Measurements from ENCODE around the gene CHST11.

Gene CHST11

GRCh38 chr12:104748356-104748755 lies 291.6 kb downstream of the CHST11 start:
- H3K27ac ChIP-seq, result no peak overlapping the region

GRCh38 chr12:104748790-104749189 lies 292.0 kb downstream of the CHST11 start:
- no peaks in the 10 kb centered on the region for H3K9me3 ChIP-seq (ENCODE audit: low read depth, low read length)
- no peak for DNase-seq (ENCODE audit: low read depth, low spot score)
- H3K4me3 ChIP-seq, result no peak overlapping the region
- TF ChIP-seq POLR2AphosphoS5 (IDR thresholded peaks at IDR 0.05; ENCODE audit: borderline replicate concordance, low read depth, low read length), result no peak
- TF ChIP-seq EZH2 (IDR thresholded peaks at IDR 0.05), result no peak
- no peak for TF ChIP-seq FOXP2 (optimal IDR thresholded peaks at IDR 0.05; ENCODE audit: control extremely low read depth, extremely low read length, insufficient read depth)
- no peak overlapping the region for H3K9ac ChIP-seq (ENCODE audit: insufficient read length)
- H3K27ac ChIP-seq, result no peak overlapping the region
- H3K36me3 ChIP-seq (ENCODE audit: insufficient read depth, low read length), result no peaks in the 10 kb centered on the region

More at GRCh38 chr12:104748356-104748755, 291.6 kb downstream of the CHST11 start:
- TF ChIP-seq EZH2 (IDR thresholded peaks at IDR 0.05), result no peak
- TF ChIP-seq FOXP2 (optimal IDR thresholded peaks at IDR 0.05; ENCODE audit: control extremely low read depth, extremely low read length, insufficient read depth), result no peak
- no peak for TF ChIP-seq POLR2AphosphoS5 (IDR thresholded peaks at IDR 0.05; ENCODE audit: borderline replicate concordance, low read depth, low read length)
- DNase-seq (ENCODE audit: low read depth, low spot score), result no peak
- H3K36me3 ChIP-seq (ENCODE audit: insufficient read depth, low read length), result no peaks in the 10 kb centered on the region
- no peaks in the 10 kb centered on the region for H3K9me3 ChIP-seq (ENCODE audit: low read depth, low read length)
- no peak overlapping the region for H3K4me3 ChIP-seq
- no peak overlapping the region for H3K9ac ChIP-seq (ENCODE audit: insufficient read length)

DNA sequence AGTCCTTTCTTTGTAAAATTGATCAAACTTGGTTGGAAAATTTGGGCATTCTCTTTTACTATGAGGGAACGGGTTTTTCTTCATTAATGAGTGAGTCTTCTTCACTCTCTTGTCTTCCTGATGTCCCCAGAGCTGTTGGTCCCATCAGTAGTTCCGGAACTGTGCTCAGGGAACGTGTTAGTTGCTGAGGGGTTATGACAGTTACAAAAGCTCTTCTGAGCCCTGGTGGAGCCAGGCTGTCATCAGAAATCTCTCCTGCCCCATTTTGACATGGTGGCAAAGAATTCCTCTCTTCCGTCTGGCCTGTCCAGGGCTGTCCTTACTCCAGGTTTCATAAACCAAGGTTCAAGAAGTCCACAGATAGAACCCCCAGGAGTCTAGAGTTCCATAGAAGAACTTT lies 292.8 kb downstream of the CHST11 start:
- Histone ChIP-seq H3K4me3 (no peak overlapping the region), H3K9ac (ENCODE audit: insufficient read length) (no peak overlapping the region), H3K27ac (no peak overlapping the region), H3K9me3 (ENCODE audit: low read depth, low read length) (no peaks in the 10 kb centered on the region), H3K36me3 (ENCODE audit: insufficient read depth, low read length) (no peaks in the 10 kb centered on the region)
- TF ChIP-seq FOXP2 (optimal IDR thresholded peaks at IDR 0.05; ENCODE audit: control extremely low read depth, extremely low read length, insufficient read depth) (no peak), EZH2 (IDR thresholded peaks at IDR 0.05) (no peak), POLR2AphosphoS5 (IDR thresholded peaks at IDR 0.05; ENCODE audit: borderline replicate concordance, low read depth, low read length) (no peak)
- no peak for DNase-seq (ENCODE audit: low read depth, low spot score)

- no peaks in the 10 kb centered on the region for H3K36me3 ChIP-seq (ENCODE audit: insufficient read depth, low read length)
- H3K9me3 ChIP-seq (ENCODE audit: low read depth, low read length), result no peaks in the 10 kb centered on the region
- TF ChIP-seq FOXP2 (optimal IDR thresholded peaks at IDR 0.05; ENCODE audit: control extremely low read depth, extremely low read length, insufficient read depth), result no peak
- TF ChIP-seq EZH2 (IDR thresholded peaks at IDR 0.05), result no peak
- TF ChIP-seq POLR2AphosphoS5 (IDR thresholded peaks at IDR 0.05; ENCODE audit: borderline replicate concordance, low read depth, low read length), result no peak
- H3K4me3 ChIP-seq, result no peak overlapping the region
- no peak overlapping the region for H3K27ac ChIP-seq
- no peak overlapping the region for H3K9ac ChIP-seq (ENCODE audit: insufficient read length)
- no peak for DNase-seq (ENCODE audit: low read depth, low spot score)
Measured at GRCh38 chr12:104750061-104750460, 293.3 kb downstream of the CHST11 start.

- Histone ChIP-seq H3K27ac (no peak overlapping the region), H3K36me3 (ENCODE audit: insufficient read depth, low read length) (no peaks in the 10 kb centered on the region), H3K4me3 (no peak overlapping the region), H3K9me3 (ENCODE audit: low read depth, low read length) (no peaks in the 10 kb centered on the region), H3K9ac (ENCODE audit: insufficient read length) (no peak overlapping the region)
- no peak for DNase-seq (ENCODE audit: low read depth, low spot score)
- TF ChIP-seq POLR2AphosphoS5 (IDR thresholded peaks at IDR 0.05; ENCODE audit: borderline replicate concordance, low read depth, low read length) (no peak), FOXP2 (optimal IDR thresholded peaks at IDR 0.05; ENCODE audit: control extremely low read depth, extremely low read length, insufficient read depth) (no peak), EZH2 (IDR thresholded peaks at IDR 0.05) (no peak)
Measured at GRCh38 chr12:104751120-104751519, 294.4 kb downstream of the CHST11 start.

GRCh38 chr12:104751594-104751993 lies 294.8 kb downstream of the CHST11 start:
- no peak for TF ChIP-seq POLR2AphosphoS5 (IDR thresholded peaks at IDR 0.05; ENCODE audit: borderline replicate concordance, low read depth, low read length)
- no peak for TF ChIP-seq FOXP2 (optimal IDR thresholded peaks at IDR 0.05; ENCODE audit: control extremely low read depth, extremely low read length, insufficient read depth)
- TF ChIP-seq EZH2 (IDR thresholded peaks at IDR 0.05), result no peak

DNA sequence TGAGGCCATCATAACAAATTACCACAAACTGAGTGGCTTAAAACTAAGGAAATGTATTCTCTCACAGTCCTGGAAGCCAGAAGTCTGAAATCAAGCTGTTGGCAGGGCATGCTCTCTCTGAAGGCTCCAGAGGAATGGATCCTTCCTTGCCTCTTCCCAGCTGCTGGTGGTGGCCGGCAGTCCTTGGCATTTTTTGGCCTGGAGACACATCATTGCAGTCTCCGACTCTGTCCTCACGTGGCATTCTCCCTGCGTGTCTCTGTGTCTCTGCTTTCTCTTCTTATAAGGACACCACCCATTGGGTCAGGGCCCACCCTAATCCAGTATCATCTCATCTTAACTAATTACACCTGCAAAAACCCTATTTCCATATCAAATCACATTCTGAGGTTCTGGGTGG lies 295.3 kb downstream of the CHST11 start:
- no peaks in the 10 kb centered on the region for H3K9me3 ChIP-seq (ENCODE audit: low read depth, low read length)
- TF ChIP-seq POLR2AphosphoS5 (IDR thresholded peaks at IDR 0.05; ENCODE audit: borderline replicate concordance, low read depth, low read length) (no peak), FOXP2 (optimal IDR thresholded peaks at IDR 0.05; ENCODE audit: control extremely low read depth, extremely low read length, insufficient read depth) (no peak), EZH2 (IDR thresholded peaks at IDR 0.05) (no peak)
- no peak for DNase-seq (ENCODE audit: low read depth, low spot score)
- no peak overlapping the region for H3K9ac ChIP-seq (ENCODE audit: insufficient read length)
- no peaks in the 10 kb centered on the region for H3K36me3 ChIP-seq (ENCODE audit: insufficient read depth, low read length)
- no peak overlapping the region for H3K27ac ChIP-seq
- H3K4me3 ChIP-seq, result no peak overlapping the region

More at GRCh38 chr12:104751594-104751993, 294.8 kb downstream of the CHST11 start:
- DNase-seq (ENCODE audit: low read depth, low spot score), result no peak
- Histone ChIP-seq H3K9me3 (ENCODE audit: low read depth, low read length) (no peaks in the 10 kb centered on the region), H3K9ac (ENCODE audit: insufficient read length) (no peak overlapping the region), H3K36me3 (ENCODE audit: insufficient read depth, low read length) (no peaks in the 10 kb centered on the region), H3K4me3 (no peak overlapping the region), H3K27ac (no peak overlapping the region)

DNA sequence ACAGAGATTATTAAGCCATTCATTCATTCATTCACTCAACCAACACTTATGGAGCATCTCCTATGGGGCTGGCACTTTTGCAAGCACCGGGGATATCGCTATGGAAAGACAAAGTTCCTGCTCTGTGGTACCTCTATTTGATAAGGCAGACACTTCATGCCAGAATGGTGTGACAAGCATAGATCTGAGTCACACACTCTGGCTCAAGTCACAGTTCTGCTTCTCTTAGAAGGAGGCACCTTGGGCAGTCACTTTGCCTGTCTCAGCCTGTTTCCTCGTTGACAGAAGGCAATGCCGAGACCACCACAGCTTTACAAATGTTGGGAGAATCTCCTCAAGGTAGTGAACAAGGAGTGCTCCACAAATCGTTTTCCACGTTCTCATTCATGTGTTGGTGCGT lies 296.1 kb downstream of the CHST11 start:
- no peaks in the 10 kb centered on the region for H3K36me3 ChIP-seq (ENCODE audit: insufficient read depth, low read length)
- TF ChIP-seq EZH2 (IDR thresholded peaks at IDR 0.05), result no peak

DNA sequence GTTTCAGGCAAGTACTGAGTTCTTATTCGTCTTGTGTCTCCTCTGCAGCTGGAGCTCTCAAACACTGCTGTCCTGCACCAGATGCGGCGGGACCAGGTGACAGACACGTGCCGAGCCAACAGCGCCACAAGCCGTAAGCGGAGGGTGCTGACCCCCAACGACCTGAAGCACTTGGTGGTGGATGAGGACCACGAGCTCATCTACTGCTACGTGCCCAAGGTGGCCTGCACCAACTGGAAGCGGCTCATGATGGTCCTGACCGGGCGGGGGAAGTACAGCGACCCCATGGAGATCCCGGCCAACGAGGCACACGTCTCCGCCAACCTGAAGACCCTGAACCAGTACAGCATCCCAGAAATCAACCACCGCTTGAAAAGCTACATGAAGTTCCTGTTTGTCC lies 300.2 kb downstream of the CHST11 start:
- Histone ChIP-seq H3K9ac (ENCODE audit: insufficient read length) (no peak overlapping the region), H3K4me3 (no peak overlapping the region), H3K27ac (no peak overlapping the region), H3K9me3 (ENCODE audit: low read depth, low read length) (no peaks in the 10 kb centered on the region), H3K36me3 (ENCODE audit: insufficient read depth, low read length) (no peaks in the 10 kb centered on the region)
- no peak for DNase-seq (ENCODE audit: low read depth, low spot score)
- TF ChIP-seq EZH2 (IDR thresholded peaks at IDR 0.05) (no peak), FOXP2 (optimal IDR thresholded peaks at IDR 0.05; ENCODE audit: control extremely low read depth, extremely low read length, insufficient read depth) (no peak), POLR2AphosphoS5 (IDR thresholded peaks at IDR 0.05; ENCODE audit: borderline replicate concordance, low read depth, low read length) (no peak)

More for the DNA sequence above, 296.1 kb downstream of the CHST11 start:
- DNase-seq (ENCODE audit: low read depth, low spot score), result no peak
- Histone ChIP-seq H3K9me3 (ENCODE audit: low read depth, low read length) (no peaks in the 10 kb centered on the region), H3K4me3 (no peak overlapping the region), H3K27ac (no peak overlapping the region), H3K9ac (ENCODE audit: insufficient read length) (no peak overlapping the region)
